Right lobe of liver (tissue), 6 donors: Measurements from ENCODE around the gene OR52N2. TPM values are rescaled to one million over a fixed set of nuclear protein-coding genes. Genes with fewer than 3 reads are reported as not detected.

Experiments used
- ATAC-seq, 4 donors: fragments of 200-7000 bp; cut with Tn5 transposase; one replicate each; pipeline ENCODE4 v1.9.1; 2020; ENCODE audit warnings: mild to moderate bottlenecking in 4 of 4, moderate library complexity in 4 of 4
- DNase-seq, 3 donors: peaks; one replicate each; pipeline ENCODE4 v3.0.0-alpha.2; 2020
- H3K27ac ChIP-seq, 3 donors: fragments of 200-600 bp; one replicate each; pipeline ENCODE4 v1.8.0; 2022
- H3K27me3 ChIP-seq, 2 donors: fragments of 200-600 bp; one replicate each; pipeline ENCODE4 v1.8.0; 2022
- H3K36me3 ChIP-seq, 4 donors: fragments of 200-600 bp; sonication (generic) in 1 of 4; one replicate each; pipeline versions ENCODE4 v1.5.1 to v1.8.0; 2017 to 2022; ENCODE audit warnings: control low read depth in 1 of 4
- H3K4me1 ChIP-seq, 4 donors: fragments of 200-600 bp; sonication (generic) in 1 of 4; one replicate each; pipeline versions ENCODE4 v1.5.1 to v1.8.0; 2017 to 2022; ENCODE audit warnings: control low read depth in 1 of 4
- H3K4me3 ChIP-seq, 3 donors: fragments of 200-600 bp; one replicate each; pipeline ENCODE4 v1.8.0; 2022
- H3K9me3 ChIP-seq, 4 donors: fragments of 200-600 bp; sonication (generic) in 1 of 4; one replicate each; pipeline versions ENCODE4 v1.5.1 to v1.8.0; 2017 to 2022; ENCODE audit warnings: control low read depth in 1 of 4
- POLR2A ChIP-seq: fragments of 450-650 bp; IDR thresholded peaks from one replicate; pipeline ENCODE4 v1.6.1; 2017; ENCODE audit warnings: antibody characterized with exemption, mild to moderate bottlenecking
- WGBS: methylation state at CpG from one replicate; pipeline ENCODE4 v1.1.6; 2018; ENCODE audit warnings: low coverage, low lambda C conversion rate; ENCODE audit not compliant: insufficient coverage; ENCODE audit errors: missing lambda C conversion rate; 5-methylcytosine and 5-hydroxymethylcytosine counted together
- intact Hi-C, 2 donors: fragments of 100-400 bp; cut with DNase I; formaldehyde crosslinking; loops; one replicate each; pipeline versions ENCODE4 v1.11.2 to v1.14.1; 2022
- total RNA-seq, 6 experiments: library from RNA; depleted of rRNA in 2 of 6; stranded (reverse); fragments of >200 nt in 2 of 6; fragmentation: NEBNext Ultra II Directional in 3 of 6; extraction: Animal tissue kit (Norgen Biotek cat#: 25700) in 3 of 6; gene quantifications; one replicate each; pipeline versions ENCODE4 v1.1.0 to v1.2.4, GENCODE V29; 2016 to 2023
- TF ChIP-seq, protein P1 (sequence below), 4 donors: fragments of 200-600 bp in 3 of 4; fragments of 450-650 bp in 1 of 4; IDR thresholded peaks; one replicate each; pipeline versions ENCODE4 v1.5.1 to v1.8.0; 2016 to 2022; ENCODE audit warnings: antibody characterized with exemption in 4 of 4, mild to moderate bottlenecking in 2 of 4
- donor health status: DM: no; HTN: yes; CAD: no.
- donor health status: DM: no; HTN: no; CAD: no.
- donor health status: DM: no; HTN: no; CAD: no.
- donor health status: DM: no; HTN: yes; CAD: no.
- donor health status: DM: no; HTN: yes; CAD: no.

OR52N2 gene
- total RNA-seq, 6 experiments from 2014 or later, result not detected

GRCh38 chr11:5809905-5810795, 1.4 kb downstream of the OR52N2 start:
- ATAC-seq, result no peak
- no peaks in the 10 kb centered on the region for H3K9me3 ChIP-seq
- no peak overlapping the region for H3K4me3 ChIP-seq
- no peaks in the 10 kb centered on the region for H3K36me3 ChIP-seq
- no peak for TF ChIP-seq POLR2A
- TF ChIP-seq, protein P1, sequence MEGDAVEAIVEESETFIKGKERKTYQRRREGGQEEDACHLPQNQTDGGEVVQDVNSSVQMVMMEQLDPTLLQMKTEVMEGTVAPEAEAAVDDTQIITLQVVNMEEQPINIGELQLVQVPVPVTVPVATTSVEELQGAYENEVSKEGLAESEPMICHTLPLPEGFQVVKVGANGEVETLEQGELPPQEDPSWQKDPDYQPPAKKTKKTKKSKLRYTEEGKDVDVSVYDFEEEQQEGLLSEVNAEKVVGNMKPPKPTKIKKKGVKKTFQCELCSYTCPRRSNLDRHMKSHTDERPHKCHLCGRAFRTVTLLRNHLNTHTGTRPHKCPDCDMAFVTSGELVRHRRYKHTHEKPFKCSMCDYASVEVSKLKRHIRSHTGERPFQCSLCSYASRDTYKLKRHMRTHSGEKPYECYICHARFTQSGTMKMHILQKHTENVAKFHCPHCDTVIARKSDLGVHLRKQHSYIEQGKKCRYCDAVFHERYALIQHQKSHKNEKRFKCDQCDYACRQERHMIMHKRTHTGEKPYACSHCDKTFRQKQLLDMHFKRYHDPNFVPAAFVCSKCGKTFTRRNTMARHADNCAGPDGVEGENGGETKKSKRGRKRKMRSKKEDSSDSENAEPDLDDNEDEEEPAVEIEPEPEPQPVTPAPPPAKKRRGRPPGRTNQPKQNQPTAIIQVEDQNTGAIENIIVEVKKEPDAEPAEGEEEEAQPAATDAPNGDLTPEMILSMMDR (IDR thresholded peaks at IDR 0.05), result no peak
- no peak overlapping the region for H3K27ac ChIP-seq
- intact Hi-C loops, result no loop called here
- DNase-seq, result no peak
- H3K27me3 ChIP-seq, result peaks cover 0 to 5% of the 10 kb centered on the region in 2 donors
- peaks cover 0 to 4% (median 0%) of the 10 kb centered on the region in 4 donors for H3K4me1 ChIP-seq
- WGBS, result 67% methylated on average over 6 of the region's 6 CpGs

- TF ChIP-seq, protein P1 (IDR thresholded peaks at IDR 0.05), result no peak
- no peak for TF ChIP-seq POLR2A
- 49% methylated on average over 4 of the region's 4 CpGs for WGBS
Observed at GRCh38 chr11:5815534-5815933, 6.8 kb downstream of the OR52N2 start.

DNA sequence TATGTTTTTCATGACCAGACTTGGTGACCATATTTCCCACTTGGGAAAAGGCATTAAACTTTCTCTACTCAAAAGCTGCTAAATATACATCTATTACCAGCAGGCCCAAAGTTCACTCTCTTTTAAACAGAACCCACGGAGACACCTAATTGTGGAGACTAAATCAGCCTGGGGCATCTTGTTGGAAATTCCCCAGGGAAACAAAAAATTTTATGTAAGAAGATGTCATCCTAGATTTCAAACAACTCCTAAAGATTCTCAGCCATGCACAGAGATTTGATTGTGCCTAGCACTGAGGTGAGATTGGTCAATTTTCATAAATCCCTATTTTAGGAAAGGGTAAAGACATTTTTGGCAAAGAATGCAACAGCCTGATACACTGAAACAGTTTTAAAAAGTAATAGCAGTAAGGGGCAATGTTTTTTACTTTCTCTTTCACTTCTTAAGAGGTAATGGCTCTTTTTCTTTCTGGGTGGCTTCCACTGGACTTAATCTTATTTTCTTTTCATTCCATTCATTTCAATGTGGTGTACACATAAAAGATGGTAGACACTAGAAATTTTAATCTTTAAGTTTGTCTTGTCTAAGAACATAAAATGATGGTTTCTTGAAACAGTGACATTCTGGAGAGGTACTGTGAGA, 9.6 kb downstream of the OR52N2 start:
- peak in 2 of 4 donors; percentile 35 to 39 for ATAC-seq

More at GRCh38 chr11:5815534-5815933, 6.8 kb downstream of the OR52N2 start:
- H3K9me3 ChIP-seq, result no peaks in the 10 kb centered on the region
- H3K27ac ChIP-seq, result no peak overlapping the region
- peaks cover 0 to 5% of the 10 kb centered on the region in 2 donors for H3K27me3 ChIP-seq
- no peak for DNase-seq
- ATAC-seq, result peak in 2 of 4 donors; percentile 35 to 44
- H3K4me1 ChIP-seq, result no peaks in the 10 kb centered on the region
- intact Hi-C loops, result no loop called here
- no peak overlapping the region for H3K4me3 ChIP-seq
- no peaks in the 10 kb centered on the region for H3K36me3 ChIP-seq

GRCh38 chr11:5831196-5831829, 22.6 kb downstream of the OR52N2 start:
- no peak for TF ChIP-seq POLR2A
- TF ChIP-seq, protein P1 (IDR thresholded peaks at IDR 0.05), result no peak
- Histone ChIP-seq H3K27me3 (no peaks in the 10 kb centered on the region), H3K36me3 (no peaks in the 10 kb centered on the region), H3K9me3 (no peaks in the 10 kb centered on the region), H3K4me1 (no peaks in the 10 kb centered on the region), H3K4me3 (no peak overlapping the region), H3K27ac (no peak overlapping the region)
- intact Hi-C loops, result no loop called here
- peak in 1 of 3 donors; percentile 22 for DNase-seq
- 50% methylated on average over 1 of the region's 6 CpGs for WGBS
- ATAC-seq, result no peak

More for the DNA sequence above, 9.6 kb downstream of the OR52N2 start:
- H3K4me1 ChIP-seq, result no peaks in the 10 kb centered on the region
- H3K4me3 ChIP-seq, result no peak overlapping the region
- 0% methylated on average over 1 of the region's 1 CpG for WGBS
- H3K27ac ChIP-seq, result no peak overlapping the region
- H3K27me3 ChIP-seq, result no peaks in the 10 kb centered on the region
- no peak for DNase-seq
- intact Hi-C loops, result no loop called here
- TF ChIP-seq, protein P1 (IDR thresholded peaks at IDR 0.05), result no peak
- TF ChIP-seq POLR2A, result no peak
- H3K36me3 ChIP-seq, result no peaks in the 10 kb centered on the region
- no peaks in the 10 kb centered on the region for H3K9me3 ChIP-seq
